GM12864 (cell line): ENCODE results near the gene UNG.

Experiments used
- DNase-seq: peaks from one replicate; pipeline ENCODE4 v3.0.0-alpha.2; 2011; ENCODE audit warnings: low read depth
- H3K4me3 ChIP-seq: 2 replicates; pipeline ENCODE4 v1.5.1; 2011; ENCODE audit warnings: mild to moderate bottlenecking, low read depth, low read length, control low read depth
- TF ChIP-seq, protein P1 (sequence below): IDR thresholded peaks from 2 replicates; pipeline ENCODE4 v1.5.1; 2011; ENCODE audit warnings: low read depth, mild to moderate bottlenecking, moderate library complexity, low read length, control low read depth, inconsistent platforms; ENCODE audit errors: missing control alignments

Gene UNG

DNA sequence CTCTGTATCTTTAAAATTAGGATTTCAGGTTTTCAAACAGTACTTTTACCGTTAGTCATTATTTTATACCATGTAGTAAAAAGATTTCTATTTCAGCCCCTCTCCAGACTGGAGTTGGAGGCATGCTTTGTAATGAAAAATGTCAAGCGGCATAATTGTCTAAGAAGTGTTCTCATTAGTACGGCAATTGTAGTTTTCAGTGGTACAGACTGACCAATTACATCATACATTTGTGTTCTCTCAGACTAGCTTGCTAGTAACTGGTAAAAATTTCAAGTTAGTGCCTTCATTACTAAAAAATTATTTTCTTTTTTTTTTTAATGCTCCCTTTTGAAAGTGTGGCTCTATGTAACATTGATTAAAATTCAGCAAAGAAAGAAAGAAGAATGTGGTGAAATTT, 40.5 kb upstream of the UNG start:
- TF ChIP-seq, protein P1, sequence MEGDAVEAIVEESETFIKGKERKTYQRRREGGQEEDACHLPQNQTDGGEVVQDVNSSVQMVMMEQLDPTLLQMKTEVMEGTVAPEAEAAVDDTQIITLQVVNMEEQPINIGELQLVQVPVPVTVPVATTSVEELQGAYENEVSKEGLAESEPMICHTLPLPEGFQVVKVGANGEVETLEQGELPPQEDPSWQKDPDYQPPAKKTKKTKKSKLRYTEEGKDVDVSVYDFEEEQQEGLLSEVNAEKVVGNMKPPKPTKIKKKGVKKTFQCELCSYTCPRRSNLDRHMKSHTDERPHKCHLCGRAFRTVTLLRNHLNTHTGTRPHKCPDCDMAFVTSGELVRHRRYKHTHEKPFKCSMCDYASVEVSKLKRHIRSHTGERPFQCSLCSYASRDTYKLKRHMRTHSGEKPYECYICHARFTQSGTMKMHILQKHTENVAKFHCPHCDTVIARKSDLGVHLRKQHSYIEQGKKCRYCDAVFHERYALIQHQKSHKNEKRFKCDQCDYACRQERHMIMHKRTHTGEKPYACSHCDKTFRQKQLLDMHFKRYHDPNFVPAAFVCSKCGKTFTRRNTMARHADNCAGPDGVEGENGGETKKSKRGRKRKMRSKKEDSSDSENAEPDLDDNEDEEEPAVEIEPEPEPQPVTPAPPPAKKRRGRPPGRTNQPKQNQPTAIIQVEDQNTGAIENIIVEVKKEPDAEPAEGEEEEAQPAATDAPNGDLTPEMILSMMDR: no peak
- no peak overlapping the region for H3K4me3 ChIP-seq
- no peak for DNase-seq

DNA sequence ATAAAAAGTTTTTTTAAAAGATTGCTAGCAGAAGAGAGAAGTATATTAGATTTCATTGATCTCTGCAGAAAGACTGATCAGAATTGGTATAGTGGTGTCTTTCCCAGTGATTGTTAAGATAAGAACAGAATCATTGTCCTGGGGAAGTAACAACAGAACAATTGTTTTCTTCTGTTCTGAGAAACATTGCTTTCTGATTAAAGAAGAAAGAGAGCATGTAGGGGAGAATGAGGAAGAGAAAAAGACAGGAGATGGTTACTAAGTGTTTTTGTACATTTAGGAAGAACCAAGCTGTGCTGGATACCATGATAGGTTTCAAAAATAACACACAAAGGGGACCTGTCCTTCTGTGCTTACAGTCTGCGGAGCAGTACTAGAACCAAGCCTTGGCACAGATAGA, 40.0 kb upstream of the UNG start:
- no peak overlapping the region for H3K4me3 ChIP-seq
- TF ChIP-seq, protein P1: no peak
- no peak for DNase-seq

DNA sequence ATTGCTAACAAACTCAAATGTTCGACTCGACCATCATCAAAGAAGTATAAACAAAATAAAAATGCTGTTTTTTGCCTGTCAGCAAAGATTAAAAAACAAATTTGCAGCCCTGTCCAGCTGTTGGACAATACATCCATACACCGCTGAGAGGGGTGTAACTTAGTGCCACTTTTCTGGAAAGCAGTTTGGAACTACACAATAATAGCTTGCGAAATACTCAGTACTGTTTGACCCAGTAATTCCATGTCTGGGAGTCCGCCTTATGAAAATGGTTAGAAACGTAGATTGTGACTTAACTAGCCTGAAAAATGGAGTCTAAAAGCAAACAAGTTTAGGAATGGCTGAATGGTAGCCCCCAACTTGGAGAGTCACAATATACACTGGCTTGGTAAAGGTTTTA, 38.6 kb upstream of the UNG start:
- DNase-seq: no peak

DNA sequence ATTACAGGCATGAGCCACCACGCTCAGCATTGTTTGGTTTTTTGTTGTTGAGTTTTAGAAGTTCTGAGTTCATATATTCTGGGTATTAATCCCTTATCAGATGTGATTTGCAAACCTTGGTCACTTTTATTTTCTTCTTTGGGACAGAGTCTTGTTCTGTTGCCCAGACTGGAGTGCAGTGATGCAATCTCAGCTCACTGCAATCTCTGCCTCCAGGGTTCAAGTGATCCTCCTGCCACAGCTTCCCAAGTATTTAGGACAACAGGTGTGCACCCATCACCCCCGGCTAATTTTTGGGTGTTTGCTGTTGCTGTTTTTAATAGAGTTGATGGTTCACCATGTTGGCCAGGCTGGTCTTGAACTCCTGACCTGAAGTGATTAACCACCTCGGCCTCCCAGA, 33.3 kb upstream of the UNG start:
- no peak overlapping the region for H3K4me3 ChIP-seq
- DNase-seq: no peak
- TF ChIP-seq, protein P1: no peak

More for the DNA sequence above, 38.6 kb upstream of the UNG start:
- H3K4me3 ChIP-seq: no peak overlapping the region
- TF ChIP-seq, protein P1: no peak

DNA sequence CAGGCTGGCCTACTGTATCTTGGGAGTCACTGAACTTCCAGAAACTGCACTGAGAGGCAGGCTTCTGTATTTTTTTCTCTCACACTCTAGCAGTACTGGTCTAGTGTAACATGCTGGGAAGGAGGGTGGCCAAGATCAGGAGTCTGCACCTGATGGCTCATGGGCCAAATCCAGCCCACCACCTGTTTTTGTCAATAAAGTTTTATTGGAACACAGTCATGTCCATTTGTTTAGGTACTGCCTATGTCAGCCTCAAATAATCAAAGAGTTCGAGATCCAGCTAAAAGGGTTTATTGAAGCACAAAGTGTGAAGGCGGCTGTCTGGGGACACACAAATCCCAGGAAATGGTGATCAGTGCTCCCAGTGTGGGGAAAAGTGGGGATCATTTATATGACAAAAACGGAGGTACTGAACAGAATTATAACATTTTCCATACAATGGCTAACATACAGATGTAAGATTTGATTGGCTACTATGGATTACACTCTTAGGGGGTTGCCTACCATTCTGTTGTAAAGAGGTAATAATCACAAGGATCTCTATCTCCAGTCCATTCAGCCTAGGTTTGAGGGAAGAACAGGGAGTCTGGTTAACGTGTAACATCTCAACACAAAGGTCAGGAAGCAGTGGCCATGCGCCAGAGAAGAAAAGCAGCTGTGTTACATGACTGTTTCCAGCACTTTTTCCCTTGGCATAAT, 32.1 kb upstream of the UNG start:
- TF ChIP-seq, protein P1: no peak
- H3K4me3 ChIP-seq: no peak overlapping the region
- DNase-seq: no peak

DNA sequence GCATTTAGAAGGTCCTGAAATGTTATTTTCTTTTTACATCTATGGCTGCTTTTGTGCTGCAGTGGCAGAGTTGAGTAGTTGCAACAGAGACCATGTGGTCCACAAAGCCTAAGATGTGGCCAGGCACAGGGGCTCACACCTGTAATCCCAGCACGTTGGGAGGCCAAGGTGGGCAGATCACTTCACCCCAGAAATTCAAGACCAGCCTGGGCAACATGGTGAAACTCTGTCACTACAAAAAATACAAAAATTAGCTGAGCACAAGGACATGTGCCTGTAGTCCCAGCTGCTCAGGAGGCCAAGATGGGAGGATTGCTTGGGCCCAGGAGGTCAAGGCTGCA, 31.6 kb upstream of the UNG start:
- TF ChIP-seq, protein P1: no peak
- H3K4me3 ChIP-seq: no peak overlapping the region
- DNase-seq: no peak
